ENCODE data around the gene TAF11L14. TPM values are rescaled to one million over a fixed set of nuclear protein-coding genes. Genes with fewer than 3 reads are reported as not detected.
"Not testable (repeated sequence)": the region's sequence is repeated elsewhere in the genome, so short reads cannot be mapped to it uniquely, and the experiment has no call there.

The TAF11L14 gene
- not detected for total RNA-seq

DNA sequence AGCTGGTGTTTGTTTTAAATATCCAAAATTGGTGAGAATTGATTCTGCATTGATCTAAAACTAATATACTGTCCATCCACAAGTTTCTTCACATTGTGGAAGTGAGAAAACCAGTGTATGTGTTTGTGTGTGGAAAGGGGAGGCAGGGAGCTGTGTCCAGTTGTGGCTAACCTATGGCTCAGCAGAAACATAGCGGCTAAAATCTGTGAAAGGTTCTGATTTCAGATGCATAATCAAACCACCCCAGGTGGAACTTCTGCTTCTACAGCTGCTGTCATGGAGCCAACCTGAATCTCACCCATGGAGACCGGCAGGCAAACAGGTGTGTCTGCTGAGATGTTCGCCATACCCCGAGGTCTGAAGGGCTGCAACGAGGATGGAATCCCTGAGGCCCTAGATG is at the start of gene TAF11L14:
TSS of gene TAF11L14 (plus strand) at position 301 of the 400 bp plus-strand sequence.
- H3K9me3 Mint-ChIP-seq = peaks cover 7% of the 10 kb centered on the region
- no peaks in the 10 kb centered on the region for H3K36me3 Mint-ChIP-seq (ENCODE audit: low read depth)
- no peak within 1 kb of the TSS for H3K27ac Mint-ChIP-seq
- H3K4me1 Mint-ChIP-seq = no peaks in the 10 kb centered on the region
- H3K4me3 Mint-ChIP-seq = no peak within 1 kb of the TSS
- no peak for ATAC-seq (replicated peaks)
- no peaks in the 10 kb centered on the region for H3K27me3 Mint-ChIP-seq

DNA sequence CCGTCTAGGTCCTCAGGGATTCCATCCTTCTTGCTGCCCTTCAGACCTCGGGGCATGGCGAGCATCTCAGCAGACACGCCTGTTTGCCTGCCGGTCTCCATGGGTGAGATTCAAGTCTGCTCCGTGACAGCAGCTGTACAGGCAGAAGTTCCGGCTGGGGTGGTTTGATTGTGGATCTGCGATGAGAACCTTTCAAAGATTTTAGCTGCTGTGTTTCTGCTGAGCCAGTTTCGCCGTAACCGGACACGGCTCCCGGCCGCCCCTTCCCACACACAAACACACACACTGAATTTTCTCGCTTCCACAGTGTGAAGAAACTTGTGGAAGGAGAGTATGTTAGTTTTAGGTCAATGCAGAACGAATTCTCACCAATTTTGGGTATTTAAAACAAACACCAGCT is 48.6 kb upstream of the TAF11L14 start, which contains the start of gene TAF11L7:
TSS of gene TAF11L7 (minus strand) at position 101 of the 400 bp plus-strand sequence.
- ATAC-seq (replicated peaks); H3K4me1 Mint-ChIP-seq; H3K4me3 Mint-ChIP-seq; H3K36me3 Mint-ChIP-seq (ENCODE audit: low read depth); H3K27ac Mint-ChIP-seq; H3K9me3 Mint-ChIP-seq; H3K27me3 Mint-ChIP-seq: not testable (repeated sequence)

DNA sequence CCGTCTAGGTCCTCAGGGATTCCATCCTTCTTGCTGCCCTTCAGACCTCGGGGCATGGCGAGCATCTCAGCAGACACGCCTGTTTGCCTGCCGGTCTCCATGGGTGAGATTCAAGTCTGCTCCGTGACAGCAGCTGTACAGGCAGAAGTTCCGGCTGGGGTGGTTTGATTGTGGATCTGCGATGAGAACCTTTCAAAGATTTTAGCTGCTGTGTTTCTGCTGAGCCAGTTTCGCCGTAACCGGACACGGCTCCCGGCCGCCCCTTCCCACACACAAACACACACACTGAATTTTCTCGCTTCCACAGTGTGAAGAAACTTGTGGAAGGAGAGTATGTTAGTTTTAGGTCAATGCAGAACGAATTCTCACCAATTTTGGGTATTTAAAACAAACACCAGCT is 43.4 kb upstream of the TAF11L14 start, which contains the start of gene TAF11L8:
TSS of gene TAF11L8 (minus strand) at position 101 of the 400 bp plus-strand sequence.
- H3K36me3 Mint-ChIP-seq (ENCODE audit: low read depth); H3K27me3 Mint-ChIP-seq; H3K4me1 Mint-ChIP-seq; H3K27ac Mint-ChIP-seq; H3K9me3 Mint-ChIP-seq; H3K4me3 Mint-ChIP-seq; ATAC-seq (replicated peaks): not testable (repeated sequence)

DNA sequence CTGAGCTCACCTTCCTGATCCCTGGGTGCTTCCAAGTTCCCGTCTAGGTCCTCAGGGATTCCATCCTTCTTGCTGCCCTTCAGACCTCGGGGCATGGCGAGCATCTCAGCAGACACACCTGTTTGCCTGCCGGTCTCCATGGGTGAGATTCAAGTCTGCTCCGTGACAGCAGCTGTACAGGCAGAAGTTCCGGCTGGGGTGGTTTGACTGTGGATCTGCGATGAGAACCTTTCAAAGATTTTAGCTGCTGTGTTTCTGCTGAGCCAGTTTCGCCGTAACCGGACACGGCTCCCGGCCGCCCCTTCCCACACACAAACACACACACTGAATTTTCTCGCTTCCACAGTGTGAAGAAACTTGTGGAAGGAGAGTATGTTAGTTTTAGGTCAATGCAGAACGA is 40.0 kb upstream of the TAF11L14 start, which contains the start of gene TAF11L9:
TSS of gene TAF11L9 (minus strand) at position 140 of the 400 bp plus-strand sequence.
- H3K36me3 Mint-ChIP-seq (ENCODE audit: low read depth); H3K27me3 Mint-ChIP-seq; H3K9me3 Mint-ChIP-seq; H3K27ac Mint-ChIP-seq; H3K4me1 Mint-ChIP-seq; ATAC-seq (replicated peaks); H3K4me3 Mint-ChIP-seq: not testable (repeated sequence)

DNA sequence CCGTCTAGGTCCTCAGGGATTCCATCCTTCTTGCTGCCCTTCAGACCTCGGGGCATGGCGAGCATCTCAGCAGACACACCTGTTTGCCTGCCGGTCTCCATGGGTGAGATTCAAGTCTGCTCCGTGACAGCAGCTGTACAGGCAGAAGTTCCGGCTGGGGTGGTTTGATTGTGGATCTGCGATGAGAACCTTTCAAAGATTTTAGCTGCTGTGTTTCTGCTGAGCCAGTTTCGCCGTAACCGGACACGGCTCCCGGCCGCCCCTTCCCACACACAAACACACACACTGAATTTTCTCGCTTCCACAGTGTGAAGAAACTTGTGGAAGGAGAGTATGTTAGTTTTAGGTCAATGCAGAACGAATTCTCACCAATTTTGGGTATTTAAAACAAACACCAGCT is 36.5 kb upstream of the TAF11L14 start, which contains the start of gene TAF11L10:
TSS of gene TAF11L10 (minus strand) at position 101 of the 400 bp plus-strand sequence.
- not testable (repeated sequence) for H3K4me3 Mint-ChIP-seq; H3K4me1 Mint-ChIP-seq; H3K27me3 Mint-ChIP-seq; ATAC-seq (replicated peaks); H3K36me3 Mint-ChIP-seq (ENCODE audit: low read depth); H3K27ac Mint-ChIP-seq; H3K9me3 Mint-ChIP-seq

DNA sequence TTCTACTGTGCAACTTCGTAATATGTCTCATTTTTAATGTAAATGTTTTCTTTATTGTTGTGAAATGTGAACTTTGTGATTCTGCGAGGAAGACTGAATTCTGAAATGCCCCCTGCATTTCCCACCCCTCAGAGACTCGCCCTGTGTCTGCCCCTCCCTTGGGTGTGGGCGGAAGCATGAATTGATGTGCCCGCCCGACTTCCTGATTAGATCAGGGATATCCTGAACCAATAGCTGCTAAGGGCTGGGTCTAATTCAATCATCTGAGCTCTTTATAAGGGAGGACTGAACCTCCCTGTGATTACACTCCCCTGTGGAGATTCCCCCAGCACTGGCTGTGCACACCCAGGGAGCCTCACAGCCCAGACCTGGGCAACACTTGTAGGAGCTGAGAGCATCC is 30.4 kb upstream of the TAF11L14 start, which contains the start of gene TAF11L11:
TSS of gene TAF11L11 (plus strand) at position 304 of the 400 bp plus-strand sequence.
- H3K27ac Mint-ChIP-seq; H3K4me1 Mint-ChIP-seq; H3K4me3 Mint-ChIP-seq; H3K9me3 Mint-ChIP-seq; ATAC-seq (replicated peaks); H3K27me3 Mint-ChIP-seq; H3K36me3 Mint-ChIP-seq (ENCODE audit: low read depth): not testable (repeated sequence)

DNA sequence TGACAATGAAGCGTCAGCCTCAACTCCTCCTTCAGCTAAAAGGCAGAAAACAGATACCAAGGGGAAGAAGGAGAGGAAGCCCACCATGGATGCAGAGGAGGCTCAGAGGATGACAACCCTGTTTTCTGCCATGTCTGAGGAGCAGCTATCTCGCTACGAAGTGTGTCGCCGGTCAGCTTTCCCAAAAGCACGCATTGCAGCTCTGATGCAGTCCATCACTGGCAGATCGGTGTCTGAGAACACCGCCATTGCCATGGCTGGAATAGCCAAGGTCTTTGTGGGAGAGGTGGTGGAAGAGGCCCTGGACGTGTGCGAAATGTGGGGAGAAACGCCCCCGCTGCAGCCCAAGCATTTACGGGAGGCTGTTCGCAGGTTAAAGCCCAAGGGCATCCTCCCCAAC is 29.3 kb upstream of the TAF11L14 start:
- no peaks in the 10 kb centered on the region for H3K27me3 Mint-ChIP-seq
- H3K9me3 Mint-ChIP-seq = peaks cover 6% of the 10 kb centered on the region
- no peak overlapping the region for H3K27ac Mint-ChIP-seq
- H3K4me3 Mint-ChIP-seq = no peak overlapping the region
- H3K36me3 Mint-ChIP-seq (ENCODE audit: low read depth) = no peaks in the 10 kb centered on the region
- H3K4me1 Mint-ChIP-seq = no peaks in the 10 kb centered on the region
- no peak for ATAC-seq (replicated peaks)

DNA sequence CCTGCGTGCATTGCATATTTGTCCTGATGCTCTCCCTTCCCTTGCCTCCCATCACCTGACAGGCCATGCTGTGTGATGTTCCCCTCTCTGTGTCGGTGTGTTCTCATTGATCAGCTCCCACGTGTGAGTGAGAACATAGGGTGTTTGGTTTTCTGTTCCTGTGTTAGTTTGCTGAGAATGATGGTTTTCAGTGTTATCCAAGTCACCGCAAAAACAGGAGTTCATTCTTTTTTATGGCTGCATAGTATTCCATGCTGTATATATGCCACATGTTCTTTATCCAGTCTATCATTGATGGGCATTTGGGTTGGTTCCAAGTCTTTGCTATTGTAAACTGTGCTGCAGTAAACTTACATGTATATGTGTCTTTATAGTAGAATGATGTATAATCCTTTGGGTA is 26.8 kb upstream of the TAF11L14 start:
- H3K9me3 Mint-ChIP-seq; ATAC-seq (replicated peaks); H3K4me3 Mint-ChIP-seq; H3K4me1 Mint-ChIP-seq; H3K36me3 Mint-ChIP-seq (ENCODE audit: low read depth); H3K27ac Mint-ChIP-seq; H3K27me3 Mint-ChIP-seq: not testable (repeated sequence)

DNA sequence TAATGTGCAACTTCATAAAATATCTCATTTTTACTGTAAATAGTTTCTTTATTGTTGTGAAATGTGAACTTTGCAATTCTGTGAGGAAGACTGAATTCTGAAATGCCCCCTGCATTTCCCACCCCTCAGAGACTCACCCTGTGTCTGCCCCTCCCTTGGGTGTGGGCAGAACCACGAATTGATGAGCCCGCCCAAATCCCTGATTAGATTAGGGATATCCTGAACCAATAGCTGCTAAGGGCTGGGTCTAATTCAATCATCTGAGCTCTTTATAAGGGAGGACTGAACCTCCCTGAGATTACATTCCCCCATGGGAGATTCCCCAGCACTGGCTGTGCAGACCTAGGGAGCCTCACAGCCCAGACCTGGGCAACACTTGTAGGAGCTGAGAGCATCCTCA is 24.2 kb upstream of the TAF11L14 start, which contains the start of gene TAF11L12:
TSS of gene TAF11L12 (plus strand) at position 301 of the 400 bp plus-strand sequence.
- H3K27me3 Mint-ChIP-seq; ATAC-seq (replicated peaks); H3K27ac Mint-ChIP-seq: not testable (repeated sequence)

DNA sequence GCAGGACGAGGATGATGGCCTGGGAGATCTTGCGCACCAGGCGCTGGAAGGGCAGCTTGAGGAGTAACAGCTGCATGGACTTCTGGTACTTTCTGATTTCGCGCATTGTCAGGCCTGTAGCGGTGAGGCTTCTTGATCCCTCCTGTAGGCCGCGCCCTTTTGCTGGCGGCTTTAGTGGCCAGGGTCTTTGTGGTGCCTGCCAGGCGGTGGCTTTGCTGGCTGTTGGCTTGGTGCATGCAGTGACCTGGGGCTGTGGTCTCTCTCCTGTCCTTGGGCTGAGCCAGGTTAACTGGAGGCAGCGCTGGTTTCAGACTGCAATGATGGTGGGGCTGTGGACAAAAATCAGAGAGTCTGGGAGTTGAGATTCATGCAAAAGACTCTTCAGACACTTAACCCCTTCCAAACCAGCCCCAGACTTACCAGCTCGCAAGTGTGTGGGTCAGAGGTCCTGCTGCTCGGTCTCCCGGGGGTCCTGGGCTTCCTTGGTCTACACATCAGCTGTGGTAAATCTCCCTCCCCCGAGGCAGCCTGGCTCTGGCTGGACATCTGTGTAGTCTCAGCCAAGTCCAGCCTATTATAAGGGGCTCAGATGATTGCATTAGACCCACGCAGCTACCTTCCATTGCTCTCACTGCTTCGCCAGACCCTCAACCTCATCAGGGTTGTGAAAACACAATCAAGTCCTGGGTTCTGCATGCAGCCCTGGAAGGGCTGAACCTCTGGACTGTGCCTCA is 19.2 kb upstream of the TAF11L14 start:
- no peak for ATAC-seq (replicated peaks)
- no peaks in the 10 kb centered on the region for H3K4me1 Mint-ChIP-seq
- H3K36me3 Mint-ChIP-seq (ENCODE audit: low read depth) = no peaks in the 10 kb centered on the region
- H3K4me3 Mint-ChIP-seq = no peak overlapping the region
- peaks cover 7% of the 10 kb centered on the region for H3K9me3 Mint-ChIP-seq
- no peaks in the 10 kb centered on the region for H3K27me3 Mint-ChIP-seq
- no peak overlapping the region for H3K27ac Mint-ChIP-seq

More for the DNA sequence above, 24.2 kb upstream of the TAF11L14 start, which contains the start of gene TAF11L12:
- H3K4me3 Mint-ChIP-seq; H3K36me3 Mint-ChIP-seq (ENCODE audit: low read depth); H3K4me1 Mint-ChIP-seq; H3K9me3 Mint-ChIP-seq: not testable (repeated sequence)

DNA sequence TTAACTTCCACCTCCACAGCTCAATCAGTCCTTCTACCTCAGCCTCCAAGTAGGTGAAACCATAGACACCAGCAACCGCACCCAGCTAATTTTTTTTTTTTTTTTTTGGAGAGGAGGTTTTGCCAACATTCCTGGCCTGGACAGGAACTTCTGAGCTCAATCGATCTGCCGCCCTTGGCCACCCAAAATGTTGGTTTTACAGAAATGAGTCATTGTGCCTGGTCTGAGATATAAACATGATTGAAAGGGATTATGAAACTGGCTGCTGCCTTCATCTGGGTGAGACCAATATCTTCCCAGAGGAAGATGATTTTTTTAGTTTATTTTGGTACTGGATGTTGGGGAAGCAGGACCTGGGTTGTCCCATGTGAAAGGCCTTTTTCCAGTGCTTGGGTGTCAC is 14.9 kb upstream of the TAF11L14 start:
- H3K36me3 Mint-ChIP-seq (ENCODE audit: low read depth) = no peaks in the 10 kb centered on the region
- no peak for ATAC-seq (replicated peaks)
- no peak overlapping the region for H3K4me3 Mint-ChIP-seq

DNA sequence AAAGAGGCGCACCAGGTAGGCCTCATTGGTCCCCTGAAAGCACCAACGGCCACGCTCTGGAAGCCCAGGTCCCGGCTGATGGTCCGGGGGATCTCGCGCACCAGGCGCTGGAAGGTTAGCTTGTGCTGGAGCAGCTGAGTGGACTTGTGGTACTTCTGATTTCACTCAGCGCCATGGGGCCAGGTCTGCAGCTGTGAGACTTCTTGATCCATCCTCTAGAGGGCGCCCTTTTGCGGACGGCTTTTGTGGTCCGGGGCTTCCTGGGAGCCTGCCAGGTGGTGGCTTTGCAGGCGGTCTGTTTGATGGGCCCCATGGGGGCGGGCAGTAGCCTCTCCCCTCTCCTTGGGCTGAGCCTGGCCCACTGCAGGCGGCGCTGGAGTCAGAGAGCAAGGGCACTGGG is 13.6 kb upstream of the TAF11L14 start:
- ATAC-seq (replicated peaks) = no peak
- no peaks in the 10 kb centered on the region for H3K36me3 Mint-ChIP-seq (ENCODE audit: low read depth)
- H3K4me1 Mint-ChIP-seq = no peaks in the 10 kb centered on the region
- H3K27me3 Mint-ChIP-seq = no peaks in the 10 kb centered on the region
- no peak overlapping the region for H3K27ac Mint-ChIP-seq
- H3K9me3 Mint-ChIP-seq = peaks cover 10% of the 10 kb centered on the region
- H3K4me3 Mint-ChIP-seq = no peak overlapping the region

More for the DNA sequence above, 14.9 kb upstream of the TAF11L14 start:
- Mint-ChIP-seq H3K9me3 (peaks cover 10% of the 10 kb centered on the region), H3K27ac (no peak overlapping the region), H3K27me3 (no peaks in the 10 kb centered on the region), H3K4me1 (no peaks in the 10 kb centered on the region)

DNA sequence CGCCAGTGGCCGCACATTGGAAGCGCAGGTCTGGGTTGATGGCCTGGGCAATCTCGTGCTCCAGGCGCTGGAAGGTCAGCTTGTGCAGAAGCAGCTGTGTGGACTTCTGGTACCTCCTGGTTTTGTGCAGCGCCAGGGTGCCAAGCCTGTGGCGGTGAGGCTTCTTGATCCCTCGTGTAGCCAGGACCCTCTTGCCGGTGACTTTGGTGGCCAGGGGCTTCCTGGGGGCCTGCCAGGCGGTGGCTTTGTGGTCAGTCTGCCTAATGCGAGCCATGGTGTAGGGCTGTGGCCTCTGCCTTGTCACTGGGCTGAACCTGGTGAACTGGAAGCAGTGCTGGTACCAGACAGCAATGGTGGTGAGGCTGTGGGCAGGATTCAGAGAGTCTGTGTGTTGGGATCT is 8.6 kb upstream of the TAF11L14 start:
- Mint-ChIP-seq H3K4me3 (no peak overlapping the region), H3K9me3 (peaks cover 7% of the 10 kb centered on the region), H3K27me3 (no peaks in the 10 kb centered on the region), H3K4me1 (no peaks in the 10 kb centered on the region), H3K36me3 (ENCODE audit: low read depth) (no peaks in the 10 kb centered on the region), H3K27ac (no peak overlapping the region)
- ATAC-seq (replicated peaks) = no peak

DNA sequence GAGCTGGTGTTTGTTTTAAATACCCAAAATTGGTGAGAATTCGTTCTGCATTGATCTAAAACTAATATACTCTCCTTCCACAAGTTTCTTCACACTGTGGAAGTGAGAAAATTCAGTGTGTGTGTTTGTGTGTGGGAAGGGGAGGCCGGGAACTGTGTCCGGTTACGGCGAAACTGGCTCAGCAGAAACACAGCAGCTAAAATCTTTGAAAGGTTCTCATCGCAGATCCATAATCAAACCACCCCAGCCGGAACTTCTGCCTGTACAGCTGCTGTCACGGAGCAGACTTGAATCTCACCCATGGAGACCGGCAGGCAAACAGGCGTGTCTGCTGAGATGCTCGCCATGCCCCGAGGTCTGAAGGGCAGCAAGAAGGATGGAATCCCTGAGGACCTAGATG is 2.5 kb upstream of the TAF11L14 start, which contains the start of gene TAF11L13:
TSS of gene TAF11L13 (plus strand) at position 301 of the 400 bp plus-strand sequence.
- not testable (repeated sequence) for H3K4me3 Mint-ChIP-seq; H3K27me3 Mint-ChIP-seq; ATAC-seq (replicated peaks); H3K36me3 Mint-ChIP-seq (ENCODE audit: low read depth); H3K4me1 Mint-ChIP-seq; H3K27ac Mint-ChIP-seq
- H3K9me3 Mint-ChIP-seq = peaks cover 10% of the 10 kb centered on the region

DNA sequence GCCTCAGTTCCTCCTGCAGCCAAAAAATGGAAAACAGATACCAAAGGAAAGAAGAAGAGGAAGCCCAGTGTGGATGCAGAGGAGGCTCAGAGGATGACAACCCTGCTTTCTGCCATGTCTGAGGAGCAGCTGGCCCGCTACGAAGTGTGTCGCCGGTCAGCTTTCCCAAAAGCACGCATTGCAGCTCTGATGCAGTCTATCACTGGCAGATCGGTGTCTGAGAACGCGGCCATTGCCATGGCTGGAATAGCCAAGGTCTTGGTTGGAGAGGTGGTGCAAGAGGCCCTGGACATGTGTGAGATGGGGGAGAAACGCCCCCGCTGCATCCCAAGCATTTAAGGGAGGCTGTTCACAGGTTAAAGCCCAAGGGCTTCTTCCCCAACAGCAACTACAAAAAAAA is 15.0 kb downstream of the TAF11L14 start:
- not testable (repeated sequence) for H3K27ac Mint-ChIP-seq; H3K36me3 Mint-ChIP-seq (ENCODE audit: low read depth); H3K4me3 Mint-ChIP-seq; H3K4me1 Mint-ChIP-seq; ATAC-seq (replicated peaks); H3K27me3 Mint-ChIP-seq
- H3K9me3 Mint-ChIP-seq = peaks cover 13% of the 10 kb centered on the region

All from activated T-helper 17 cell treated with anti-CD3 and anti-CD28 coated beads, Interleukin-2, amount 50 U/mL, for 72 hours (primary cell).